M059J (cell line): ENCODE measurements around the gene ALDH4A1. TPM values are rescaled to one million over a fixed set of nuclear protein-coding genes. Genes with fewer than 3 reads are reported as not detected.

Experiments used
- DNase-seq: peaks from one replicate; pipeline ENCODE4 v3.0.0-alpha.2; 2012; ENCODE audit warnings: low read depth
- total RNA-seq: library from RNA; depleted of rRNA; stranded (reverse); fragments of >200 nt; shearing (Covaris generic); gene quantifications from 2 replicates; pipeline ENCODE4 v1.2.3, GENCODE V29; 2014; rRNA removed

ALDH4A1 gene
- total RNA-seq, result 5.8 and 14.8 TPM in 2 replicates

DNA sequence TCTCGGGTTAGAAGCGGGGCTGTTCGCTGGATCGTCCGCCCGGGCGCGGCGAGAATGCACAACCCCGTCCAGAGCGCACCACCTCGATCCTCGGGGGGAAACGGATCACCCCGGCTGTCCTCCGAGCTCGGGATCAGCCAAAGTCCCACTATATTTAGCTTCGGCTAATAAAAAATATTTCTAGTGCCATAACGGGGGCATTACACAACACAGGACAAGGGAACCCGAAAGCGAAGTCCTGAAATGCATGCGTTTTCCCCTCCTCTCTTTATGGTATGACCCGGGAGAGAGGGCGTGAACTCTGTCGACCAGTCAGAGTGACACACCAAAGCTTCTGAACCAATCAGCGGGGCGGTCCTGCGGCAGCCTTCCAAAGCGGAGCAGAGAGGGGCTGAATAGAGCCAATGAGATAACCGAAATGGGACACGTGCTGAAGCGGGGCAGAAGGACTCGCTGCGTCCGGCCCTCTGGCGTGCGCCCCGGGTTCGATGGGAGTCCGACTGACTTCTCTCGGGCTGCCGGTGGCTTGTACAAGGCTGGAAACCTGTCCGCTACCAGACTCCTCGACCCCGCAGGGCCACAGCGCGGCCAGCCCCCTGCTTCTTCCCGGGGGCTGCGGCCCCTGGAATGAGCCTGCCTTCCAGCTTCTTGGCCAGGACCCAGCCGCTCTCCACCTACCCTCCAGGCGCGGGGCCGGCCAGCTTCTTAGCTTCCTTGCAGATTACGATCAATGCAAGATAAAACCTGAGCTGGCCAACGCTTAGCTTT lies at the start of gene ALDH4A1:
Gene ALDH4A1, minus strand, starts transcription at position 33 of the 768 bp plus-strand sequence. Its CDS starts 32 bp downstream, at position 1.
- peak; percentile 100 for DNase-seq

GRCh38 chr1:18951818-18952391 lies 49.5 kb upstream of the ALDH4A1 start:
- peak; percentile 90 for DNase-seq

DNA sequence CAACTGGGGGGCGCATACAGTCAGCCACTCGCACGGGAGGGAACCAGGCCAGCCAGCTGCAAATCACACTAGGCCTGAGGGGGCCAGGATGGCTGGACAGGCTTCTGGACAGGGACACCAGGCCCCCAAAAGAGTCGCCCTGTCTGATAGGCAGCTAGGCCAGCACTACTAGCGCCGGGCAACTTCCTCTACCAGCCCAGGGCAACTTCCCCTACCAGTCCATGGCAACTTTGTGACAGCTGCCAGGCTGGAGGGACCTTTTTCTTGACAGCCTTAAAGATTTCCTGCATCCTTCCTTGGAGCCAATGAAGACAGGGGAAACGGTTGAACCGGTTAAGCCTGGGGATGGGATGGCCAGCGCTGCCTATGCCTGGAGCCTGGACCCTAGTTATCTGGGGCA lies 49.1 kb upstream of the ALDH4A1 start:
- DNase-seq, result no peak

GRCh38 chr1:18950401-18951026 lies 48.2 kb upstream of the ALDH4A1 start:
- peak; percentile 46 for DNase-seq

- peak; percentile 47 for DNase-seq
Observed at GRCh38 chr1:18949686-18950400, 47.5 kb upstream of the ALDH4A1 start.

GRCh38 chr1:18948913-18949685 lies 46.7 kb upstream of the ALDH4A1 start:
- peak; percentile 69 for DNase-seq

GRCh38 chr1:18948048-18948912 lies 45.9 kb upstream of the ALDH4A1 start:
- DNase-seq, result peak; percentile 89

GRCh38 chr1:18947570-18947969 lies 45.2 kb upstream of the ALDH4A1 start:
- DNase-seq, result no peak

- DNase-seq, result peak; percentile 36
Observed at GRCh38 chr1:18946550-18947381, 44.4 kb upstream of the ALDH4A1 start.

- no peak for DNase-seq
Observed at GRCh38 chr1:18945401-18945849, 43.1 kb upstream of the ALDH4A1 start.

DNA sequence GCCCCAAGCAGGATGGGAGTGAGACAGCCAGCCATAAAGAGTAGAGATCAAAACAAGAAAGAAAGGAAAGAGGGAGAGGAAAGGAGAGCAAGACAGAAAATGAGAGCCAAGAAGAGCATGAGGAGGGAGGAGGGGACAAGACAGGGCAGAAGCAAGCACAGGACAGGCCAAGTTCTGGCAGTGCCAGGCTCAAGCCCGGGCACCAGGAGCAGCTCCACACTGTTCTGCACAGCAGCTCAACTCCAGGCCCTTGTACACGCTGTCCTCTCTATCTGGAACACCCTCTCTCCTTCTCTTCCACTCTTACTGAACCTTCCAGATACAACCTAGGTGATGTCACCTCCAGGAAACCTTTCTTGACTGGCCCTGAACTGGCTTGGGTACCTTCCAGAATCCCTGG lies 42.5 kb upstream of the ALDH4A1 start:
- no peak for DNase-seq

DNA sequence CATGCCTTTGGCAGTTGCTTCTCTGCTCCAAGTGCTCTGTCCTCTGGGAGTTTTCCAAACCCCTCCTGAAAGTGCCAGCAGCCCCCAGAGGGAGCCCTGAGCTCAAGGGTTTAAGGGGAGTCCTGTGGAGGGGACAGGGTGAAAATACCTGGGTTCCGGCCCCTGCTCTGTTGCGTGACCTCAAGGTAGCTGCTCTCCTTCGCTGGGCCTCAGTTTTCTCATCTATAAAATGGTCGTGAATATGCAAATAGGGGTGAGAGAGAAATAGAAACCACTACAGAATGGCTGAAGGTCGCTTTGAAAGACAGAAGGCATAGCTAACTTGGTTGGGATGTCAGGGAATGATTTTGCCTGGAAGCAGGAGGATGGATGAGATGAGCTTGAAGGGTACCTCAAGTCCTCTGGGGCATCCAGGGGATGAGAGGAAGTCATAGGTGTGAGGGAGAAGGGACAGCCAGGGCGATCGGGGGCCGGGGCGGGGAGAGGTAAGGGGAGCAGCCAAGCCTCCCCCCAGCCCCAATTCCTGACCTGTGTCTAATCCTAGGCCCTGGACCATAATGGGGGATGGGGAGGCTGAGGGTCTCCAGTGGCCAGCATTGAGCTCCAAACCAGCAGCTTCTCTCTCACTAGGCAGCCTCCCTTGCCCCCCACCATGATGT lies 41.7 kb upstream of the ALDH4A1 start:
- no peak for DNase-seq

GRCh38 chr1:18943162-18943561 lies 40.8 kb upstream of the ALDH4A1 start:
- no peak for DNase-seq

- DNase-seq, result no peak
Observed at GRCh38 chr1:18942340-18942739, 40.0 kb upstream of the ALDH4A1 start.

DNA sequence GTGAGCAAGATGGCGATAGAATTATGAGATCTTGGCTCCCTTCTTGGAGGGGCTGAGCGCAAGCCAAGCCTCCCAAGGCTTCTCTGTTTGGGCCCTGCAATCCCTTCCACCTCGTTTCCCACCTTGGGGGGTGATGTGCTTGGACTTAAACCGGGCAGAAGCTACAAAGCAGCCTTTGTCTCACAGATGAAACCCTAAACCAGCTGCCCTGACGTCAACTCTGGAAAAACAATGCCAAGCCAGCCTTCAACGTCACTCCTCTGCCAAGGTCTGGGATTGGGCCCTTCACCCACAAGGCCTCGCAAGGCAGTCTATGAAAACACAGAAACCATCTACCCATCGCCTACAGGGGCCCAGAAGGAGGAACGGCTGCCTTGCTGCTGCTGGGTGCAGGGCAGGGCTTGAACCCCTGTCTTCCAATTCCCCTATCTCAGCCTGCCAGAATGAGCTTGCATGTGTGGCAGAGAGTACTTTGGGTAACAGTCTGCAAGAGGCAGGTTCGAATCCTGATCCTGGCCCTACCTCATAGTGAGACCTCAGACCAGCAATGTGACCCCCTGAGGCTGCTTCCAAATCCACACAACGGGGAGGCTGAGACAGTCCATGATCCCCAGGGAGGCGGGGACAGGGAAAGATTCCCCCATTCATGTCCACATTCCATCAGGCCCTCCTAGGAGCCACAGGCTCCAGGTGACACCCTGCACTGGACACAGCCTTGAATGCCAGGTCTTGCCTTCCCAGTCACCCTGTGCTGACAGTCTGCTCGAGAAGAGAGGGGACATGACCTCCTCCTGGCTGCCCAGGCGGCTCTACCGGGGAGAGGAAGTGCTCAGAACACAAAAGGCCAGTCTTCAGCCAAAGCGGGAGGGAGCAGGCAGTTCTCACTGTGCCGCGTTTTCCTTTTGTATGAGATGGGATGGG lies 39.1 kb upstream of the ALDH4A1 start:
- peak; percentile 88 for DNase-seq

- peak; percentile 58 for DNase-seq
Observed at GRCh38 chr1:18940303-18941020, 38.1 kb upstream of the ALDH4A1 start.
